ENCODE results near the gene PEMT. TPM values are rescaled to one million over a fixed set of nuclear protein-coding genes. Genes with fewer than 3 reads are reported as not detected.

The PEMT gene
- total and polyA plus RNA-seq, 12 donors: 19.7 to 141 (median 65.3) TPM

GRCh38 chr17:17472333-17472920, 119.1 kb downstream of the PEMT start:
- no peak overlapping the region for H3K4me3 ChIP-seq
- intact Hi-C loops (cut with DNase I): no loop called here
- no peaks in the 10 kb centered on the region for H3K36me3 ChIP-seq (replicated peaks in 1 of 2)
- WGBS, 4 donors: 63 to 66% (median 66%) methylated on average over 8 of the region's 8 CpGs
- peak overlapping the region in 1 of 5 donors; percentile 41 for H3K27ac ChIP-seq
- TF ChIP-seq POLR2A (IDR thresholded peaks at IDR 0.05) (no peak), CTCF (IDR thresholded peaks at IDR 0.05) (no peak)
- DNase-seq: no peak
- no peaks in the 10 kb centered on the region for H3K9me3 ChIP-seq (replicated peaks in 1 of 3)
- H3K4me1 ChIP-seq (replicated peaks in 1 of 2): peaks cover under 1 to 7% of the 10 kb centered on the region in 2 donors
- H3K27me3 ChIP-seq: no peaks in the 10 kb centered on the region

GRCh38 chr17:17469996-17470395, 121.5 kb downstream of the PEMT start:
- 92 to 100% (median 96%) methylated on average over 3 of the region's 3 CpGs for WGBS, 4 donors
- Histone ChIP-seq H3K27me3 (no peaks in the 10 kb centered on the region), H3K27ac (no peak overlapping the region), H3K4me3 (no peak overlapping the region), H3K4me1 (replicated peaks in 1 of 2) (no peaks in the 10 kb centered on the region), H3K9me3 (replicated peaks in 1 of 3) (no peaks in the 10 kb centered on the region), H3K36me3 (replicated peaks in 1 of 2) (no peaks in the 10 kb centered on the region)
- TF ChIP-seq POLR2A (IDR thresholded peaks at IDR 0.05): no peak
- no peak for TF ChIP-seq CTCF (IDR thresholded peaks at IDR 0.05)
- intact Hi-C loops (cut with DNase I): no loop called here
- no peak for DNase-seq

GRCh38 chr17:17469358-17469757, 122.2 kb downstream of the PEMT start:
- Histone ChIP-seq H3K4me1 (replicated peaks in 1 of 2) (no peaks in the 10 kb centered on the region), H3K36me3 (replicated peaks in 1 of 2) (no peaks in the 10 kb centered on the region), H3K9me3 (replicated peaks in 1 of 3) (no peaks in the 10 kb centered on the region), H3K27ac (peak overlapping the region in 2 of 5 donors; percentile 85 to 86), H3K4me3 (no peak overlapping the region), H3K27me3 (no peaks in the 10 kb centered on the region)
- no peak for DNase-seq
- WGBS, 4 donors: 94 to 98% (median 95%) methylated on average over 4 of the region's 4 CpGs
- TF ChIP-seq CTCF (IDR thresholded peaks at IDR 0.05) (no peak), POLR2A (IDR thresholded peaks at IDR 0.05) (no peak)
- intact Hi-C loops (cut with DNase I): no loop called here

- DNase-seq: peak; percentile 77 to 92 (median 89)
- H3K4me3 ChIP-seq: no peak overlapping the region
- H3K27ac ChIP-seq: peak overlapping the region; percentile 6 to 86 (median 63)
- H3K9me3 ChIP-seq (replicated peaks in 1 of 3): no peaks in the 10 kb centered on the region
- no peaks in the 10 kb centered on the region for H3K4me1 ChIP-seq (replicated peaks in 1 of 2)
- intact Hi-C loops (cut with DNase I): no loop called here
- no peaks in the 10 kb centered on the region for H3K36me3 ChIP-seq (replicated peaks in 1 of 2)
- no peaks in the 10 kb centered on the region for H3K27me3 ChIP-seq
- WGBS, 4 donors: 50 to 57% (median 53%) methylated on average over 5 of the region's 5 CpGs
- TF ChIP-seq CTCF (IDR thresholded peaks at IDR 0.05): no peak
- TF ChIP-seq POLR2A (IDR thresholded peaks at IDR 0.05): no peak
These were observed 123.1 kb downstream of the PEMT start for GRCh38 chr17:17468217-17469010.

All from adrenal gland (tissue), 12 donors.